HG03097 (cell line): ENCODE measurements around the gene WDR7.

Experiments
- ATAC-seq: cut with Tn5 transposase; IDR thresholded peaks from one replicate; pipeline ENCODE4 v1.9.1; 2021; ENCODE audit not compliant: unreplicated experiment, low FRiP score

The WDR7 gene

GRCh38 chr18:56789889-56790180 lies 138.7 kb downstream of the WDR7 start:
- ATAC-seq, result no peak

GRCh38 chr18:56795381-56795780 lies 144.2 kb downstream of the WDR7 start:
- ATAC-seq, result no peak

GRCh38 chr18:56799756-56800155 lies 148.6 kb downstream of the WDR7 start:
- no peak for ATAC-seq

GRCh38 chr18:56803051-56803450 lies 151.9 kb downstream of the WDR7 start:
- ATAC-seq, result no peak

- ATAC-seq, result no peak
These were observed 153.2 kb downstream of the WDR7 start for GRCh38 chr18:56804395-56804794.

GRCh38 chr18:56807901-56808300 lies 156.7 kb downstream of the WDR7 start:
- ATAC-seq, result no peak

- no peak for ATAC-seq
These were observed 161.5 kb downstream of the WDR7 start for GRCh38 chr18:56812674-56813073.

GRCh38 chr18:56815926-56816325 lies 164.8 kb downstream of the WDR7 start:
- no peak for ATAC-seq

- ATAC-seq, result no peak
These were observed 172.9 kb downstream of the WDR7 start for GRCh38 chr18:56823986-56824565.

GRCh38 chr18:56825321-56825720 lies 174.2 kb downstream of the WDR7 start:
- no peak for ATAC-seq

GRCh38 chr18:56825878-56826277 lies 174.7 kb downstream of the WDR7 start:
- no peak for ATAC-seq

- ATAC-seq, result no peak
These were observed 180.8 kb downstream of the WDR7 start for GRCh38 chr18:56831988-56832387.

GRCh38 chr18:56835331-56835730 lies 184.2 kb downstream of the WDR7 start:
- ATAC-seq, result no peak

GRCh38 chr18:56836173-56836572 lies 185.0 kb downstream of the WDR7 start:
- no peak for ATAC-seq

GRCh38 chr18:56841836-56842235 lies 190.7 kb downstream of the WDR7 start:
- no peak for ATAC-seq

GRCh38 chr18:56843241-56843640 lies 192.1 kb downstream of the WDR7 start:
- ATAC-seq, result no peak

GRCh38 chr18:56844556-56844955 lies 193.4 kb downstream of the WDR7 start:
- ATAC-seq, result no peak

- no peak for ATAC-seq
These were observed 200.6 kb downstream of the WDR7 start for GRCh38 chr18:56851774-56852173.

- no peak for ATAC-seq
These were observed 202.8 kb downstream of the WDR7 start for GRCh38 chr18:56853961-56854360.

- ATAC-seq, result no peak
These were observed 210.1 kb downstream of the WDR7 start for GRCh38 chr18:56861244-56861643.

GRCh38 chr18:56869189-56869777 lies 218.1 kb downstream of the WDR7 start:
- no peak for ATAC-seq

- ATAC-seq, result no peak
These were observed 219.8 kb downstream of the WDR7 start for GRCh38 chr18:56870982-56871381.

- ATAC-seq, result no peak
These were observed 221.0 kb downstream of the WDR7 start for GRCh38 chr18:56872140-56872539.
